ENCODE measurements around the gene KMT2C.

- TF ChIP-seq POLR2AphosphoS5 (IDR thresholded peaks at IDR 0.05; ENCODE audit: low read depth, low read length) (no peak), POLR2A (IDR thresholded peaks at IDR 0.05; ENCODE audit: low read depth, low read length) (no peak), TAF1 (IDR thresholded peaks at IDR 0.05; ENCODE audit: low read depth, low read length) (no peak), SPI1 (IDR thresholded peaks at IDR 0.05; ENCODE audit: low read depth, low read length) (no peak)
These were observed 330.6 kb downstream of the KMT2C start for GRCh38 chr7:152105205-152105604.

All from GM12891 (cell line).